Hematopoietic multipotent progenitor cell treated with erythropoietin and hydrocortisone succinate and interleukin-3 and kit ligand, for 4 days (in vitro differentiated cells): ENCODE data around the gene SND1.
A peak's percentile ranks its signal among the peaks of the same experiment; 100 is the strongest.

ENCODE experiments used
- DNase-seq: peaks from one replicate; pipeline ENCODE4 v3.0.0-alpha.2; 2015

Gene SND1

GRCh38 chr7:127876393-127876792, 224.4 kb downstream of the SND1 start:
- DNase-seq, result no peak

- DNase-seq, result no peak
These were observed 226.0 kb downstream of the SND1 start for GRCh38 chr7:127877951-127878350.

- DNase-seq, result no peak
These were observed 226.8 kb downstream of the SND1 start for GRCh38 chr7:127878791-127879190.

GRCh38 chr7:127879436-127879835, 227.4 kb downstream of the SND1 start:
- no peak for DNase-seq

- DNase-seq, result no peak
These were observed 227.9 kb downstream of the SND1 start for GRCh38 chr7:127879942-127880341.

GRCh38 chr7:127880454-127880853, 228.5 kb downstream of the SND1 start:
- no peak for DNase-seq

- DNase-seq, result no peak
These were observed 229.6 kb downstream of the SND1 start for GRCh38 chr7:127881564-127881963.

- no peak for DNase-seq
These were observed 230.4 kb downstream of the SND1 start for GRCh38 chr7:127882313-127882920.

- DNase-seq, result peak; percentile 54
These were observed 232.1 kb downstream of the SND1 start for GRCh38 chr7:127884066-127884559.

GRCh38 chr7:127885222-127885772, 233.3 kb downstream of the SND1 start:
- DNase-seq, result no peak

GRCh38 chr7:127885843-127886242, 233.8 kb downstream of the SND1 start:
- peak; percentile 96 for DNase-seq

GRCh38 chr7:127886248-127886647, 234.3 kb downstream of the SND1 start:
- no peak for DNase-seq

GRCh38 chr7:127887096-127887495, 235.1 kb downstream of the SND1 start:
- DNase-seq, result no peak

GRCh38 chr7:127887631-127888030, 235.6 kb downstream of the SND1 start:
- peak; percentile 47 for DNase-seq

GRCh38 chr7:127888411-127888810, 236.4 kb downstream of the SND1 start:
- no peak for DNase-seq

GRCh38 chr7:127888825-127889224, 236.8 kb downstream of the SND1 start:
- no peak for DNase-seq

- no peak for DNase-seq
These were observed 237.7 kb downstream of the SND1 start for GRCh38 chr7:127889677-127890076.

- DNase-seq, result peak; percentile 25
These were observed 238.7 kb downstream of the SND1 start for GRCh38 chr7:127890726-127891125.

- DNase-seq, result no peak
These were observed 239.2 kb downstream of the SND1 start for GRCh38 chr7:127891144-127891543.

GRCh38 chr7:127891854-127892438, 240.0 kb downstream of the SND1 start:
- no peak for DNase-seq

GRCh38 chr7:127892488-127893314, 240.7 kb downstream of the SND1 start:
- peak; percentile 59 for DNase-seq

- DNase-seq, result no peak
These were observed 241.6 kb downstream of the SND1 start for GRCh38 chr7:127893547-127893946.

GRCh38 chr7:127894588-127894987, 242.6 kb downstream of the SND1 start:
- DNase-seq, result peak; percentile 63

- no peak for DNase-seq
These were observed 243.4 kb downstream of the SND1 start for GRCh38 chr7:127895360-127895759.
